CD14-positive monocyte (primary cell): ENCODE data around the gene KIF1B. TPM values are rescaled to one million over a fixed set of nuclear protein-coding genes. Genes with fewer than 3 reads are reported as not detected.

Experiments
- DNase-seq, 3 donors: peaks; one replicate each; pipeline ENCODE4 v3.0.0-alpha.2; 2011 to 2022
- H2AFZ ChIP-seq: 2 replicates; pipeline ENCODE4 v1.6.0; 2012; ENCODE audit warnings: mild to moderate bottlenecking, low read depth, low read length, inconsistent platforms; ENCODE audit not compliant: insufficient read depth, poor library complexity, severe bottlenecking
- H3K27ac ChIP-seq, 2 donors: 1 replicate in 1 of 2; 2 replicates in 1 of 2; pipeline ENCODE4 v1.5.1; 2012 to 2013; ENCODE audit warnings: low read length in 2 of 2, control low read depth in 1 of 2, inconsistent platforms in 1 of 2, low read depth in 1 of 2, mild to moderate bottlenecking in 1 of 2
- H3K27me3 ChIP-seq, 2 donors: one replicate each; pipeline versions ENCODE4 v1.6.0 to v1.6.1; 2011 to 2013; ENCODE audit warnings: low read length in 2 of 2; ENCODE audit not compliant: control insufficient read depth in 2 of 2, insufficient read depth in 2 of 2
- H3K36me3 ChIP-seq, 2 donors: replicated peaks in 1 of 2; 1 replicate in 1 of 2; 2 replicates in 1 of 2; pipeline versions ENCODE4 v1.5.1 to v1.6.1; 2012 to 2013; ENCODE audit warnings: low read length in 2 of 2, control low read depth in 1 of 2, inconsistent platforms in 1 of 2, mild to moderate bottlenecking in 1 of 2; ENCODE audit not compliant: insufficient read depth in 2 of 2, control insufficient read depth in 1 of 2
- H3K4me1 ChIP-seq, 2 donors: 1 replicate in 1 of 2; 2 replicates in 1 of 2; pipeline versions ENCODE4 v1.5.1 to v1.6.1; 2012 to 2013; ENCODE audit warnings: low read length in 2 of 2, control low read depth in 1 of 2, inconsistent platforms in 1 of 2, mild to moderate bottlenecking in 1 of 2, moderate library complexity in 1 of 2; ENCODE audit not compliant: insufficient read depth in 2 of 2, control insufficient read depth in 1 of 2
- H3K4me2 ChIP-seq: replicated peaks from 2 replicates; pipeline ENCODE3; 2012; ENCODE audit warnings: low read length, moderate library complexity, mild to moderate bottlenecking; ENCODE audit not compliant: poor library complexity, severe bottlenecking; ENCODE audit errors: extremely low read depth
- H3K4me3 ChIP-seq, 3 experiments: fragments of 200-600 bp in 1 of 3; sonication (generic) in 1 of 3; replicated peaks in 1 of 3; 1 replicate in 2 of 3; 2 replicates in 1 of 3; pipeline ENCODE4 v1.5.1; 2011 to 2013; ENCODE audit warnings: low read length in 3 of 3, mild to moderate bottlenecking in 3 of 3, control low read depth in 2 of 3, low read depth in 2 of 3, inconsistent platforms in 1 of 3, moderate library complexity in 1 of 3
- H3K79me2 ChIP-seq: 2 replicates; pipeline ENCODE4 v1.6.0; 2012; ENCODE audit warnings: mild to moderate bottlenecking, control low read depth, inconsistent platforms, low read length, moderate library complexity; ENCODE audit not compliant: insufficient read depth
- H3K9ac ChIP-seq: 2 replicates; pipeline ENCODE4 v1.6.0; 2017; ENCODE audit warnings: low read length, mild to moderate bottlenecking; ENCODE audit not compliant: insufficient read depth, poor library complexity, severe bottlenecking
- H3K9me3 ChIP-seq, 2 donors: replicated peaks in 1 of 2; 1 replicate in 1 of 2; 2 replicates in 1 of 2; pipeline versions ENCODE4 v1.5.1 to v1.6.1; 2012 to 2013; ENCODE audit warnings: low read length in 2 of 2, control low read depth in 1 of 2; ENCODE audit not compliant: control insufficient read depth in 1 of 2, insufficient read depth in 1 of 2
- H4K20me1 ChIP-seq: 2 replicates; pipeline ENCODE4 v1.6.0; 2012; ENCODE audit warnings: mild to moderate bottlenecking, low read length, control low read depth, moderate library complexity; ENCODE audit not compliant: insufficient read depth
- H3K27ac Mint-ChIP-seq, 7 donors: one replicate each; pipeline ENCODE4 v1.8.0; 2020; ENCODE audit warnings: mild to moderate bottlenecking in 7 of 7, mixed read lengths in 7 of 7, moderate library complexity in 6 of 7, inconsistent platforms in 2 of 7
- H3K27me3 Mint-ChIP-seq, 3 donors: one replicate each; pipeline ENCODE4 v1.8.0; 2021 to 2022; ENCODE audit warnings: low read depth in 3 of 3, mild to moderate bottlenecking in 3 of 3, mixed read lengths in 3 of 3, moderate library complexity in 3 of 3, inconsistent platforms in 1 of 3
- H3K36me3 Mint-ChIP-seq, 2 donors: one replicate each; pipeline ENCODE4 v1.8.0; 2020; ENCODE audit warnings: mixed read lengths in 2 of 2, inconsistent platforms in 1 of 2, mild to moderate bottlenecking in 1 of 2
- H3K4me1 Mint-ChIP-seq: one replicate; pipeline ENCODE4 v1.8.0; 2020; ENCODE audit warnings: mild to moderate bottlenecking, mixed read lengths
- H3K4me3 Mint-ChIP-seq, 2 donors: one replicate each; pipeline ENCODE4 v1.8.0; 2020; ENCODE audit warnings: mild to moderate bottlenecking in 2 of 2, mixed read lengths in 2 of 2, moderate library complexity in 1 of 2
- H3K9me3 Mint-ChIP-seq, 7 donors: one replicate each; pipeline ENCODE4 v1.8.0; 2020 to 2022; ENCODE audit warnings: mixed read lengths in 7 of 7, mild to moderate bottlenecking in 6 of 7, moderate library complexity in 6 of 7, inconsistent platforms in 2 of 7
- WGBS: methylation state at CpG from one replicate; pipeline ENCODE4 v1.1.5; 2013; ENCODE audit warnings: missing lambda C conversion rate; ENCODE audit not compliant: insufficient coverage; 5-methylcytosine and 5-hydroxymethylcytosine counted together
- intact Hi-C, 2 donors: fragments of 100-400 bp; cut with micrococcal nuclease; formaldehyde crosslinking; loops; one replicate each; pipeline versions ENCODE4 v1.15.0 to v1.15.1; 2023
- polyA plus RNA-seq, 3 donors: library from polyadenylated mRNA; depleted of rRNA in 1 of 3; unstranded in 2 of 3; stranded (reverse) in 1 of 3; fragments of 300-500 nt in 2 of 3; fragments of >200 nt in 1 of 3; fragmentation: Illumina TruSeq in 2 of 3; gene quantifications; 1 replicate in 2 of 3; 2 replicates in 1 of 3; pipeline ENCODE4 v1.2.3, GENCODE V29; 2012 to 2021
- TF ChIP-seq, protein P1 (sequence below): fragments of 200-600 bp; IDR thresholded peaks from one replicate; pipeline ENCODE4 v1.8.0; 2022; ENCODE audit warnings: antibody characterized with exemption, mild to moderate bottlenecking

The KIF1B gene
- polyA plus RNA-seq, 3 donors, result 3.0 to 7.0 (median 3.3) TPM

DNA sequence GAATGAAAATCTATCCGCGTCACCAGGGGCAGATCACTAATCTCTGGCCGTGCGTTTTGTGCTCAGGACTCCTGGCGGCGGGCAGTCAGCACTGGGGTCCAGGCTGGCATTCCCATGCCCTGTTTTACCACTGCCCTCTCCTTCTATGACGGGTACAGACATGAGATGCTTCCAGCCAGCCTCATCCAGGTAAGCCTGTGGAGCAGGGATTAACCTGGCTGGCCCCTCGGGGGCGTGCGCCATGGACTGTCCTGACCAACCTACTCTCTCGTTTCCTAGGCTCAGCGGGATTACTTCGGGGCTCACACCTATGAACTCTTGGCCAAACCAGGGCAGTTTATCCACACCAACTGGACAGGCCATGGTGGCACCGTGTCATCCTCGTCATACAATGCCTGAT is 209.0 kb downstream of the KIF1B start:
- no peak overlapping the region for H2AFZ ChIP-seq
- H3K4me3 ChIP-seq, result no peak overlapping the region
- H3K27ac ChIP-seq, result peak overlapping the region in 1 of 2 donors; percentile 55
- intact Hi-C loops, result loop anchor here in 1 of 2 donors (10.0 kb wide), 1 partner anchor 205 kb away; the partner anchor contains the start of gene KIF1B
- DNase-seq, result no peak
- Mint-ChIP-seq H3K27ac (peak overlapping the region; percentile 1 to 74 (median 58)), H3K9me3 (no peaks in the 10 kb centered on the region), H3K4me3 (no peak overlapping the region), H3K27me3 (no peaks in the 10 kb centered on the region), H3K36me3 (peaks cover 75 to 83% of the 10 kb centered on the region in 2 donors), H3K4me1 (peaks cover 20% of the 10 kb centered on the region)
- H3K4me2 ChIP-seq, result no peak overlapping the region
- H3K4me1 ChIP-seq, result peaks cover 20 to 23% of the 10 kb centered on the region in 2 donors
- whole genome bisulfite sequencing, result 93% methylated on average over 15 of the region's 15 CpGs
- H3K36me3 ChIP-seq, result peaks cover 57 to 75% of the 10 kb centered on the region in 2 donors
- H3K9me3 ChIP-seq, result no peaks in the 10 kb centered on the region
- H3K27me3 ChIP-seq, result no peaks in the 10 kb centered on the region
- peaks cover 24% of the 10 kb centered on the region for H3K79me2 ChIP-seq
- H4K20me1 ChIP-seq, result no peaks in the 10 kb centered on the region
- no peak overlapping the region for H3K9ac ChIP-seq
- TF ChIP-seq, protein P1, sequence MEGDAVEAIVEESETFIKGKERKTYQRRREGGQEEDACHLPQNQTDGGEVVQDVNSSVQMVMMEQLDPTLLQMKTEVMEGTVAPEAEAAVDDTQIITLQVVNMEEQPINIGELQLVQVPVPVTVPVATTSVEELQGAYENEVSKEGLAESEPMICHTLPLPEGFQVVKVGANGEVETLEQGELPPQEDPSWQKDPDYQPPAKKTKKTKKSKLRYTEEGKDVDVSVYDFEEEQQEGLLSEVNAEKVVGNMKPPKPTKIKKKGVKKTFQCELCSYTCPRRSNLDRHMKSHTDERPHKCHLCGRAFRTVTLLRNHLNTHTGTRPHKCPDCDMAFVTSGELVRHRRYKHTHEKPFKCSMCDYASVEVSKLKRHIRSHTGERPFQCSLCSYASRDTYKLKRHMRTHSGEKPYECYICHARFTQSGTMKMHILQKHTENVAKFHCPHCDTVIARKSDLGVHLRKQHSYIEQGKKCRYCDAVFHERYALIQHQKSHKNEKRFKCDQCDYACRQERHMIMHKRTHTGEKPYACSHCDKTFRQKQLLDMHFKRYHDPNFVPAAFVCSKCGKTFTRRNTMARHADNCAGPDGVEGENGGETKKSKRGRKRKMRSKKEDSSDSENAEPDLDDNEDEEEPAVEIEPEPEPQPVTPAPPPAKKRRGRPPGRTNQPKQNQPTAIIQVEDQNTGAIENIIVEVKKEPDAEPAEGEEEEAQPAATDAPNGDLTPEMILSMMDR, result no peak

DNA sequence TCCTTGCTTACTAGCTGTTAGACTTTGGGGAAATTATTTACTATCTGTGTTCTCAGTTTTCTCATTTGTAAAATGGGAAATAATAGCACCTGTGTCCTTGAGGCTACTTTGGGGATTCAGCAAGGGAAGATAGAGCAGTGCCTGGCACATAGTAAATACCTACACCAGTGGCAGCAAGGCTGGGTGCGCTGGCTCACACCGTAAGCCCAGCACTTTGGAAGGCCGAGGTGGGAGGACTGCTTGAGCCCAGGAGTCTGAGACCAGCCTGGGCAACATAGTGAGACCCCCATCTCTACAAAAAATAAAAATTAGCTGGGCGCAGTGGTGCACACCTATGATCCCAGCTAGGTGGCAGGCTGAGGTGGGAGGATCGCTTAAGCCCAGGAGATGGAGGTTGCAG is 211.3 kb downstream of the KIF1B start:
- H3K27me3 ChIP-seq, result no peaks in the 10 kb centered on the region
- DNase-seq, result no peak
- H2AFZ ChIP-seq, result no peak overlapping the region
- Mint-ChIP-seq H3K27ac (peak overlapping the region in 5 of 7 donors; percentile 6 to 38 (median 30)), H3K9me3 (peaks cover 0 to 5% (median 0%) of the 10 kb centered on the region in 7 donors), H3K4me3 (no peak overlapping the region), H3K36me3 (peaks cover 76 to 79% of the 10 kb centered on the region in 2 donors), H3K27me3 (peaks cover 0 to 2% (median 0%) of the 10 kb centered on the region in 3 donors), H3K4me1 (peaks cover 7% of the 10 kb centered on the region)
- H3K79me2 ChIP-seq, result peaks cover 13% of the 10 kb centered on the region
- H3K9me3 ChIP-seq, result no peaks in the 10 kb centered on the region
- H3K36me3 ChIP-seq, result peaks cover 55 to 67% of the 10 kb centered on the region in 2 donors
- no peaks in the 10 kb centered on the region for H4K20me1 ChIP-seq
- no peak overlapping the region for H3K9ac ChIP-seq
- TF ChIP-seq, protein P1, result no peak
- 100% methylated on average over 1 of the region's 5 CpGs for WGBS
- no peak overlapping the region for H3K4me2 ChIP-seq
- H3K4me1 ChIP-seq, result peaks cover under 1 to 2% of the 10 kb centered on the region in 2 donors
- peak overlapping the region in 1 of 2 donors; percentile 36 for H3K27ac ChIP-seq
- intact Hi-C loops, result no loop called here
- no peak overlapping the region for H3K4me3 ChIP-seq
